Daoy (cell line): ENCODE measurements around the gene TBC1D23. TPM values are rescaled to one million over a fixed set of nuclear protein-coding genes. Genes with fewer than 3 reads are reported as not detected.
"Not testable (repeated sequence)": the region's sequence is repeated elsewhere in the genome, so short reads cannot be mapped to it uniquely, and the experiment has no call there.

Source experiments
- DNase-seq: peaks from one replicate; pipeline ENCODE4 v3.0.0-alpha.2; 2015; ENCODE audit warnings: low read depth
- total RNA-seq: library from RNA; depleted of rRNA; stranded (reverse); fragments of >200 nt; shearing (Covaris generic); gene quantifications from 2 replicates; pipeline ENCODE4 v1.2.3, GENCODE V29; 2014; rRNA removed

TBC1D23 gene
- total RNA-seq, 1 experiment from 2014 or later, result 47.0 TPM

DNA sequence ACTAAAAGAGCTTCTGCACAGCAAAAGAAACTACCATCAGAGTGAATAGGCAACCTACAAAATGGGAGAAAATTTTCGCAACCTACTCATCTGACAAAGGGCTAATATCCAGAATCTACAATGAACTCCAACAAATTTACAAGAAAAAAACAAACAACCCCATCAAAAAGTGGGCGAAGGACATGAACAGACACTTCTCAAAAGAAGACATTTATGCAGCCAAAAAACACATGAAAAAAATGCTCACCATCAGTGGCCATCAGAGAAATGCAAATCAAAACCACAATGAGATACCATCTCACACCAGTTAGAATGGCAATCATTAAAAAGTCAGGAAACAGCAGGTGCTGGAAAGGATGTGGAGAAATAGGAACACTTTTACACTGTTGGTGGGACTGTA, 91.0 kb downstream of the TBC1D23 start:
- not testable (repeated sequence) for DNase-seq

- no peak for DNase-seq
These were observed 91.8 kb downstream of the TBC1D23 start for GRCh38 chr3:100352296-100353231.

- no peak for DNase-seq
These were observed 94.1 kb downstream of the TBC1D23 start for GRCh38 chr3:100354850-100355249.

GRCh38 chr3:100358413-100358812, 97.6 kb downstream of the TBC1D23 start:
- DNase-seq, result no peak

GRCh38 chr3:100359035-100359434, 98.2 kb downstream of the TBC1D23 start:
- no peak for DNase-seq

GRCh38 chr3:100360757-100361496, 100.1 kb downstream of the TBC1D23 start:
- DNase-seq, result no peak

DNA sequence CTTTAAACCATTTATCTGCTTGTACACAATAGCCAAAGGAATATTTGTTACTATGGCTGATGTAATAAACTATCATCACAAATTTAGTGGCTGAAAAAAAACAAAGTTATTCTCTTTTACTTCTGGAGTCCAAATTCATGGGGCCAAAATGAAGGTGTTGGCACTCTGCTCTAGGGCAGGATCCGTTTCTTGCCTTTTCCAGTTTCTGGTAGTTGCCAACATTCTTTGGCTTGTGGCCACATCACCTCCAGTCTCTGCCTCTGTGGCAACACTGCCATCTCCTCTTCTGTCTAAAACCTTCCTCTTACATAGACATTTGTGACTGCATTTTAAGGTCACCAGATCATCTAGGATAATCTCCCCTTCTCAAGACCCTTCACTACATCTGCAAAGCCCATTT, 101.1 kb downstream of the TBC1D23 start:
- no peak for DNase-seq

- DNase-seq, result no peak
These were observed 103.6 kb downstream of the TBC1D23 start for GRCh38 chr3:100364421-100364820.

DNA sequence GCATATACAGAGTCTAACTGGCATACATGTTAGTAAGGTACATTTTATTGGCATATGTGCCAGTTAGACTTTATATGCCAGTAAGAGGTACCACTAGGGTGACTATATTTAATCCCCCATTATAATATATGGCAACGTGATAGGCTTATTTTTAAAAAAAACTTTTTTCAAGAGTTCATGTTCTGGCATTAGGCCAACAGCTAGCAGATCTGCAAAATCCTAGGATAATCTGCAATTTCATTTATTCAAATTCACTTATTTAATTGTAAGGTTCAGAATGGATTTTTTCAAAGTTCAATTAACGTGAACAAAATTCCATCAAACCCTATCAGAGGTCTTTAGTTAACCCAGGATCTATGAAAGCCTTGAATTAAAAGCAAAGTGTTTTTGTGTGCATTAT, 105.6 kb downstream of the TBC1D23 start:
- DNase-seq, result no peak

GRCh38 chr3:100368441-100368840, 107.6 kb downstream of the TBC1D23 start:
- no peak for DNase-seq

GRCh38 chr3:100370756-100371155, 110.0 kb downstream of the TBC1D23 start:
- no peak for DNase-seq

GRCh38 chr3:100374521-100374920, 113.7 kb downstream of the TBC1D23 start:
- no peak for DNase-seq

Other genes with a start within 250 kb of the TBC1D23 start
- 26.5 and 29.0 TPM in 2 replicates for gene FILIP1L, start 146.5 kb upstream of the TBC1D23 start, total RNA-seq
- gene NIT2, start 73.8 kb downstream of the TBC1D23 start, total RNA-seq, result 48.3 and 53.2 TPM in 2 replicates
- 103 and 107 TPM in 2 replicates for gene TOMM70, start 140.1 kb downstream of the TBC1D23 start, total RNA-seq
- gene LNP1, start 140.5 kb downstream of the TBC1D23 start, total RNA-seq, result 7.1 and 8.3 TPM in 2 replicates
- 24.5 and 26.9 TPM in 2 replicates for gene TMEM45A, start 231.6 kb downstream of the TBC1D23 start, total RNA-seq